Epithelial cell of esophagus (primary cell): ENCODE measurements around the gene ZNF785.
"Not testable (repeated sequence)": the region's sequence is repeated elsewhere in the genome, so short reads cannot be mapped to it uniquely, and the experiment has no call there.

ENCODE experiments used
- DNase-seq: peaks from one replicate; pipeline ENCODE4 v3.0.0; 2010; ENCODE audit warnings: low read depth
- H3K4me3 ChIP-seq: 2 replicates; pipeline ENCODE4 v1.5.1; 2011; ENCODE audit warnings: mild to moderate bottlenecking, low read length, control low read depth
- CTCF ChIP-seq: IDR thresholded peaks from 2 replicates; pipeline ENCODE4 v1.5.1; 2011; ENCODE audit warnings: low read depth, mild to moderate bottlenecking, low read length, control low read depth, inconsistent platforms; ENCODE audit not compliant: insufficient read depth; ENCODE audit errors: missing control alignments

The ZNF785 gene

DNA sequence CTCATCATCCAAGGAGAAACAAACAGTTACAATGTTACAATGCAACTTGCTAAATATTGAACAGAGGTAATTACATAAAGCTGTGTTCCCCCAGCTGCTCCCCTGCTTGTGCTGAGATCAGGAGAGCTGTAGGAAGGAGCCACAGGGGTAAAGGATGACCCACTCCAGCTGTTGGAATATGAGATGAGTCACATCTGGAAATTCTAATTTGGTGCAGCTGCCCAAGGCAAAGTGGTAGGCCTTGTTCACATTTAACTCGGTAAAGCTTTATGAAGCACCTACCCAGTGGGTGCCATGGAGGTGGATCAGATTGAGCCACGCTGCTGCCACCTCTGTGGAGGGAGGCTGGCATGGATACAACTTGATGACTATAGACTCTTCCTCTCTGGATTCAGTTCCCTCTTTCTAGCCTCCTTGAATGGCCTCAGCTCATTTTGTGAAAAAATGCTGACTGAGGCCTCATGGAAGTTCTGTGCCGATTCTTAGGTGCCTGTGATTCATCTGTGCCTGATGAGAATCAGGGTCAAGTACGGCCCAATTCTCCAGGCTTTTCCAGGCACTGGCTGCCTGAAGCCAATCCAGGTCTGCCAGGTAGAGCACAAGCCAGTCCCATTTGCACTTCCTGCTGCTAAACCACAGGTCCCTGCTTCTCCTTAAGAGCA, 17.2 kb upstream of the ZNF785 start:
- DNase-seq, result peak; percentile 32
- no peak for TF ChIP-seq CTCF
- H3K4me3 ChIP-seq, result no peak overlapping the region

- TF ChIP-seq CTCF, result no peak
- no peak for DNase-seq
- H3K4me3 ChIP-seq, result no peak overlapping the region
Observed at GRCh38 chr16:30601966-30602365, 16.5 kb upstream of the ZNF785 start.

DNA sequence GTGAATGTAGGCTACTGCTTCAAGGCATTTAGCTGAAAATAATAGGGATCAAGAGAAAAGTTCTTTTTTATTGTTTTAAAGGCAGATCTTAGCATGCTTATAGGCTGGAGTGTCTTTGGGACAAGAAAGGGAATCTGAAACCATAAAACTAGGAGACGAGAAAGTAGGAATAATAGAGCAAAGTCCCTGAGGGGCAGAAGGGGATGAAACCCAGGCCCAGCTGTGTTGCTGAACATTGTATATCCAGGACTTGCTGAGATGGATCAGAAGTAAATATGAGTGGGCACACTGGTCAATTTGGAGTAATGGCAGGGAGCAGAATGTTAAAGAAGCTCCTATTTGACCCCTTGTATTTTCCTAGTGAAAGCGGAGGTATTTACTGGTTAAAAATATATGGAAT, 15.4 kb upstream of the ZNF785 start:
- no peak for DNase-seq

GRCh38 chr16:30600215-30600614, 14.7 kb upstream of the ZNF785 start:
- peak; percentile 15 for DNase-seq
- no peak overlapping the region for H3K4me3 ChIP-seq
- no peak for TF ChIP-seq CTCF

More for the DNA sequence above, 15.4 kb upstream of the ZNF785 start:
- no peak overlapping the region for H3K4me3 ChIP-seq
- no peak for TF ChIP-seq CTCF

DNA sequence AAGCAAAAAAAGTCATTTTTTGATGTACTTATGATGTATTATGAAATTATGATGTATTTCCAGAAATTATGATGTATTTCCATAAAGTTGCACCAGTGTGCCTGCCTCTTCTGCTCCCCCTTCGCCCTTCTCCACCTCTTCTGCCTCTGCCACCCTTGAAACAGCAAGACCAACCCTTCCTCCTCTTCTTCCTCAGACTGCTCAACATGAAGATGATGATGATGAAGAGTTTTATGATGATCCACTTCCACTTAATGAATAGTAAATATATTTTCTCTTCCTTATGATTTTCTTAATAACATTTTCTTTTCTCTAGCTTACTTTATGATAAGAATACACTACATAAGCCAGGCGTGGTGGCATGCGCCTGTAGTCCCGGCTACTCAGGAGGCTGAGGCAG, 7.4 kb upstream of the ZNF785 start:
- H3K4me3 ChIP-seq, result no peak overlapping the region
- no peak for TF ChIP-seq CTCF
- no peak for DNase-seq

DNA sequence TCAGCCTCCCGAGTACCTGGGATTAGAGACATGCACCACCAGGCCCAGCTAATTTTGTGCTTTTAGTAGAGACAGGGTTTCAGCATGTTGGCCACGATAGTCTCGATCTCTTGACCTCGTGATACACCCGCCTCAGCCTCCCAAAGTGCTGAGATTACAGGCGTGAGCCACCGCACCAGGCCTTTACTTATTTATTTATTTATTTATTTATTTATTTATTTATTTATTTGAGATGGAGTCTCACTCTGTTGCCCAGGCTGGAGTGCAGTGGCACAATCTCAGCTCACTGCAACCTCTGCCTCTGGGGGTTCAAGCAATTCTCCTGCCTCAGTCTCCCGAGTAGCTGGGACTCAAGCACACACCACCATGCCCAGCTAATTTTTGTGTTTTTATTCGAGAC, 5.4 kb upstream of the ZNF785 start:
- not testable (repeated sequence) for DNase-seq, H3K4me3 ChIP-seq

DNA sequence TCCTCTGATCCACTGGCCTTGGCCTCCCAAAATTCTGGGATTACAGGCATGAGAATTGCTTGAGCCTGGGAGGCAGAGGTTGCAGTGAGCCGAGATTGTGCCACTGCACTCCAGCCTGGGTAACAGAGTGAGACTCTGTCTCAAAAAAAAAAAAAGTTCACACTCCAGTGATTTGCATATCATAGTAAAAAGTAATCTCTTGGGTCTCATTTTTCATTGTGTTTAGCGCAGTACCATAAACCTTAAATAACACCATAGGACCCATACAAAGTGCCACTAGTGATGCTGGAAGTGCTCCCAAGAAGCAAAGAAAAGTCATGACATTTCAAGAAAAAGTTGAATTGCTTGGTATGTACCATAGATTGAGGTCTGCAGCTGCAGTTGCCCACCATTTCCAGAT, 4.1 kb upstream of the ZNF785 start:
- not testable (repeated sequence) for H3K4me3 ChIP-seq, DNase-seq

DNA sequence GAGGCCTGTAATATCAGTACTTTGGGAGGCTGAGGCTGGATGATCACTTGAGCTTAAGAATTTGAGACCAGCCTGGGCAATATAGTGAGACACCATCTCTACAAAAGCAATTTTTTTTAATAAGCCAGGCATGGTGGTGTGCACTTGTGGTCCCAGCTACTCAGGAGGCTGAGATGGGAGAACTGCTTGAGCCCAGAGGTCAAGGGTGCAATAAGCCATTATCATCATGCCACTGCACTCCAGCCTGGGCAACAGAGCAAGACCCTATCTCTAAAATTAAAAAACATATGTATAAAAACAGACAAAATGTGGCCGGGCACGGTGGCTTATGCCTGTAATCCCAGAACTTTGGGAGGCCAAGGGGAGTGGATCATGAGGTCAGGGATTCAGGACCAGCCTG, 3.2 kb upstream of the ZNF785 start:
- no peak for TF ChIP-seq CTCF
- no peak overlapping the region for H3K4me3 ChIP-seq
- DNase-seq, result no peak
